Panc1 (cell line): ENCODE measurements around the gene GID4. TPM values are rescaled to one million over a fixed set of nuclear protein-coding genes. Genes with fewer than 3 reads are reported as not detected.

ENCODE experiments used
- ATAC-seq: fragments of 200-7000 bp; cut with Tn5 transposase; 2 replicates; pipeline ENCODE4 v1.9.1; 2020; ENCODE audit warnings: mild to moderate bottlenecking, moderate library complexity
- BruUV-seq: library from RNA; stranded (reverse); fragments of 400-500 nt; replicated peaks from 2 replicates; lab custom pipeline; 2021; lab: Mats Ljungman, UMichigan
- CTCF ChIA-PET: fragments of 300-600 bp; sonication (Branson Sonifier 250); formaldehyde crosslinking; loops from one replicate; lab custom pipeline; 2022; ENCODE audit warnings: antibody characterized with exemption; lab: Charles Lee
- POLR2A ChIA-PET: fragments of 300-600 bp; sonication (Branson Sonifier 250); formaldehyde crosslinking; loops from one replicate; lab custom pipeline; 2022; ENCODE audit warnings: antibody characterized with exemption; lab: Charles Lee
- DNase-seq: peaks from one replicate; pipeline ENCODE4 v3.0.0-alpha.2; 2010; ENCODE audit warnings: low read depth, low spot score
- H3K27ac ChIP-seq: 2 replicates; pipeline ENCODE4 v1.5.1; 2011; ENCODE audit warnings: mild to moderate bottlenecking, low read length, inconsistent platforms
- H3K27me3 ChIP-seq: fragments of 200-500 bp; sonication (Bioruptor generic); 2 replicates; pipeline ENCODE4 v1.6.0; 2014; ENCODE audit warnings: low read length, inconsistent platforms; ENCODE audit not compliant: control insufficient read depth, insufficient read depth
- H3K36me3 ChIP-seq: fragments of 200-500 bp; sonication (Bioruptor generic); 2 replicates; pipeline ENCODE4 v1.5.1; 2014; ENCODE audit warnings: inconsistent platforms, mild to moderate bottlenecking, low read length, moderate library complexity; ENCODE audit not compliant: control insufficient read depth, insufficient read depth
- H3K4me1 ChIP-seq: 2 replicates; pipeline ENCODE4 v1.5.1; 2011; ENCODE audit warnings: inconsistent platforms, mild to moderate bottlenecking, low read length, moderate library complexity; ENCODE audit not compliant: control insufficient read depth, insufficient read depth
- H3K4me3 ChIP-seq, 2 experiments: 2 replicates each; pipeline ENCODE4 v1.5.1; 2011 to 2012; ENCODE audit warnings: low read depth in 2 of 2, low read length in 2 of 2, mild to moderate bottlenecking in 2 of 2, inconsistent platforms in 1 of 2, moderate library complexity in 1 of 2
- H3K9me3 ChIP-seq: fragments of 200-500 bp; sonication (Bioruptor generic); 2 replicates; pipeline ENCODE4 v1.5.1; 2014; ENCODE audit warnings: low read depth, mild to moderate bottlenecking, inconsistent platforms, low read length, moderate library complexity; ENCODE audit not compliant: control insufficient read depth, insufficient read depth
- CTCF ChIP-seq: fragments of 450-650 bp; IDR thresholded peaks from 2 replicates; pipeline ENCODE4 v1.5.1; 2017; ENCODE audit warnings: mild to moderate bottlenecking
- POLR2AphosphoS5 ChIP-seq: IDR thresholded peaks from 2 replicates; pipeline ENCODE4 v1.6.1; 2012; ENCODE audit warnings: mild to moderate bottlenecking, low read depth, low read length, moderate library complexity
- REST ChIP-seq, 2 experiments: IDR thresholded peaks; 2 replicates each; pipeline ENCODE4 v1.6.1; 2011 to 2012; ENCODE audit warnings: low read depth in 2 of 2, control low read depth in 1 of 2, low read length in 1 of 2, mild to moderate bottlenecking in 1 of 2, moderate library complexity in 1 of 2; ENCODE audit not compliant: insufficient read depth in 1 of 2
- SIN3A ChIP-seq: IDR thresholded peaks from 2 replicates; pipeline ENCODE4 v1.6.1; 2012; ENCODE audit warnings: low read depth, mild to moderate bottlenecking, low read length, moderate library complexity, borderline replicate concordance; ENCODE audit not compliant: insufficient read depth
- TCF7L2 ChIP-seq: IDR thresholded peaks from 2 replicates; pipeline ENCODE4 v1.6.1; 2011; ENCODE audit warnings: mild to moderate bottlenecking, low read depth, low read length, inconsistent platforms
- in situ Hi-C: cut with HindIII; loops from 2 replicates; pipeline ENCODE4 v1.10.0; 2016; ENCODE audit warnings: low sequenced_read_pairs, low pct_unique_long_range_greater_than_20kb
- intact Hi-C: fragments of 100-400 bp; cut with micrococcal nuclease; formaldehyde crosslinking; loops from one replicate; pipeline ENCODE4 v1.10.0; 2022; ENCODE audit not compliant: unreplicated experiment
- total RNA-seq: library from RNA; stranded (reverse); gene quantifications from one replicate; pipeline ENCODE4 v1.2.1, GENCODE V29; 2021; ENCODE audit not compliant: unreplicated experiment

Gene GID4
- total RNA-seq, 1 experiment from 2014 or later = 11.1 TPM

- no peak overlapping the region for H3K4me3 ChIP-seq
- no peaks in the 10 kb centered on the region for H3K9me3 ChIP-seq
- peaks cover 3% of the 10 kb centered on the region for H3K4me1 ChIP-seq
- no peaks in the 10 kb centered on the region; the same call in none of the 2 replicates for H3K36me3 ChIP-seq
- intact Hi-C loops (no loop called here), in situ Hi-C loops (no loop called here)
- TSS peak; percentile 33 for BruUV-seq
- H3K27ac ChIP-seq = no peak overlapping the region
- ATAC-seq = peak; percentile 79
- TF ChIP-seq CTCF = peak; percentile 73; the same call in 1 of the 2 replicates
- TF ChIP-seq POLR2AphosphoS5 = no peak
- ChIA-PET CTCF (no interaction called here), POLR2A (no interaction called here)
- no peaks in the 10 kb centered on the region for H3K27me3 ChIP-seq
- no peak for DNase-seq
These were observed 54.6 kb downstream of the GID4 start for GRCh38 chr17:18093616-18094408.

- TF ChIP-seq TCF7L2 (no peak), SIN3A (no peak), CTCF (no peak), REST (IDR thresholded peaks at IDR 0.05; ENCODE audit: insufficient read depth in 1 of 2, low read depth in 2 of 2, low read length in 1 of 2) (no peak), POLR2AphosphoS5 (no peak)
- Histone ChIP-seq H3K4me3 (no peak overlapping the region), H3K4me1 (no peaks in the 10 kb centered on the region), H3K9me3 (no peaks in the 10 kb centered on the region), H3K36me3 (no peaks in the 10 kb centered on the region; the same call in none of the 2 replicates), H3K27ac (no peak overlapping the region), H3K27me3 (no peaks in the 10 kb centered on the region)
- DNase-seq = no peak
- ATAC-seq = no peak; the same call in 1 of the 2 replicates
- POLR2A ChIA-PET = no interaction called here
- in situ Hi-C loops = no loop called here
- CTCF ChIA-PET = no interaction called here
- intact Hi-C loops = no loop called here
- BruUV-seq = no TSS peak
These were observed 55.2 kb downstream of the GID4 start for GRCh38 chr17:18094409-18094807.
